ENCODE data around the gene OCEL1.
A peak's percentile ranks its signal among the peaks of the same experiment; 100 is the strongest.
"Not testable (repeated sequence)": the region's sequence is repeated elsewhere in the genome, so short reads cannot be mapped to it uniquely, and the experiment has no call there.

OCEL1 gene, protein sequence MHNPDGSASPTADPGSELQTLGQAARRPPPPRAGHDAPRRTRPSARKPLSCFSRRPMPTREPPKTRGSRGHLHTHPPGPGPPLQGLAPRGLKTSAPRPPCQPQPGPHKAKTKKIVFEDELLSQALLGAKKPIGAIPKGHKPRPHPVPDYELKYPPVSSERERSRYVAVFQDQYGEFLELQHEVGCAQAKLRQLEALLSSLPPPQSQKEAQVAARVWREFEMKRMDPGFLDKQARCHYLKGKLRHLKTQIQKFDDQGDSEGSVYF

DNA sequence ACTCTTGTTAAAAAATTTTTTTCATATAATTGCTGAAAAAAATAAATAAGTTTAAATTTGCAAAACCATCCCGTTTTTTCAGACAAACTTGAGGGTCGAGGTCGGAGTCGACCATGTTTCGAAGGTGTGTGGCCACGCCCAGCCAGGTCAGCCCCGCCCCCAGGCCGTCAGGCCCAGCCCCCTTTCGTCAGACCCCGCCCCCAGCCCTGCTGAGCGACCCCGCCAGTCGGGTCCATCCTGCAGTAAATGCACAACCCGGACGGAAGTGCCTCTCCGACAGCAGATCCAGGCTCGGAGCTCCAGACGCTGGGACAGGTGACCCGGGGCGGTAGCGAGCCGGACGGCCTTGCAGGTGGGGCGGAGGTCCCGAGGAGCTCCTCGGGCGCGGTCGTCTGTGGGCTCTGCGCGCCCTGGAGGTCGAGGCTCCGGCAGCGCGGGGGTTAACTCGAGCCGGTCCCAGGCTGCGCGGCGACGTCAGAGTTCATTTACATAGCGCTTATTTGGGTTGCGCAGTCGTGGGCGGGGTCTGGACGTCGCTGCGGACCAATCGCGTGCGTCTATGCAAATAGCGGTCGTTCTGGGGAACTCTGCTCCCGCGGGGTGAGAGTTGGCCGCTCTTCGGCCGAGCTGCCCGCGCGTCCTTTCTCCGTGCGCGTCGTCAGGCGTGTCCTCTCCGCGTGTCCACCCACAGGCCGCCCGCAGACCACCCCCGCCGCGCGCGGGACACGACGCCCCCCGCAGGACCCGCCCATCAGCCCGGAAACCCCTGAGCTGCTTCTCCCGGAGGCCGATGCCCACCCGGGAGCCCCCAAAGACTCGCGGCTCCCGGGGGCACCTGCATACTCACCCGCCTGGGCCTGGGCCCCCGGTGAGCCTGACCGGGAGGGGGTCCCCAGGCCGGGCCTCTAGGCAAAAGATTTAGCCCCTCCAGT lies at the start of gene OCEL1:
Gene OCEL1, plus strand, starts transcription at position 225 of the 932 bp plus-strand sequence. Its CDS starts 22 bp downstream, at position 247.
- peak within 1 kb of the TSS; percentile 94 for H3K27ac Mint-ChIP-seq (ENCODE audit: low read depth)
- peaks cover 9% of the 10 kb centered on the region for H3K36me3 Mint-ChIP-seq (ENCODE audit: insufficient read depth)
- ATAC-seq (replicated peaks; ENCODE audit: extremely low read depth, poor library complexity, severe bottlenecking) (peak; percentile 95), DNase-seq (ENCODE audit: low spot score in 2 of 2) (peak; percentile 93)
- H3K27me3 Mint-ChIP-seq = no peaks in the 10 kb centered on the region
- no peaks in the 10 kb centered on the region for H3K9me3 Mint-ChIP-seq
- peaks cover 6% of the 10 kb centered on the region for H3K4me1 Mint-ChIP-seq
- peak within 1 kb of the TSS; percentile 88 for H3K4me3 Mint-ChIP-seq

DNA sequence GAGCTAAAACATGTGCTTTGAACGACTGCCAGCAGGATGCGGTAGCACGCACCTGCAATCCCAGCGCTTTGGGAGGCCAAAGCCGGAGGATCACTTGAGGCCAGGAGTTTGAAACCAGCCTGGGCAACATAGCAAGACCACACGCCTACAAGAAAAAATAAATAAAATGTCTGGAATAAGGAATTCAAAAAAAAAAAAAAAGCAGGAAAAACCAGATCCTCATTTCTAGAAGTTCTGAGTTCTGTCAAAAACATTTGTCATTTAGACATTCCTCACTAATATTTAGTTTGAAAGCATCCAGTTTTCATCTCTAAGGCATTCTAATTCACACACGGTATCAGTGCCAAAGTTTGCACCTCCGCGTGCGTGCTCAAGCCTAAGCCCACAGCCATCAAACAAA lies 47.7 kb upstream of the OCEL1 start:
- DNase-seq (ENCODE audit: low spot score in 2 of 2) (no peak), ATAC-seq (replicated peaks; ENCODE audit: extremely low read depth, poor library complexity, severe bottlenecking) (no peak)
- no peaks in the 10 kb centered on the region for H3K9me3 Mint-ChIP-seq
- H3K4me1 Mint-ChIP-seq = peaks cover 3% of the 10 kb centered on the region
- no peak overlapping the region for H3K4me3 Mint-ChIP-seq
- H3K27me3 Mint-ChIP-seq = no peaks in the 10 kb centered on the region
- H3K36me3 Mint-ChIP-seq (ENCODE audit: insufficient read depth) = peaks cover 65% of the 10 kb centered on the region
- H3K27ac Mint-ChIP-seq (ENCODE audit: low read depth) = no peak overlapping the region

DNA sequence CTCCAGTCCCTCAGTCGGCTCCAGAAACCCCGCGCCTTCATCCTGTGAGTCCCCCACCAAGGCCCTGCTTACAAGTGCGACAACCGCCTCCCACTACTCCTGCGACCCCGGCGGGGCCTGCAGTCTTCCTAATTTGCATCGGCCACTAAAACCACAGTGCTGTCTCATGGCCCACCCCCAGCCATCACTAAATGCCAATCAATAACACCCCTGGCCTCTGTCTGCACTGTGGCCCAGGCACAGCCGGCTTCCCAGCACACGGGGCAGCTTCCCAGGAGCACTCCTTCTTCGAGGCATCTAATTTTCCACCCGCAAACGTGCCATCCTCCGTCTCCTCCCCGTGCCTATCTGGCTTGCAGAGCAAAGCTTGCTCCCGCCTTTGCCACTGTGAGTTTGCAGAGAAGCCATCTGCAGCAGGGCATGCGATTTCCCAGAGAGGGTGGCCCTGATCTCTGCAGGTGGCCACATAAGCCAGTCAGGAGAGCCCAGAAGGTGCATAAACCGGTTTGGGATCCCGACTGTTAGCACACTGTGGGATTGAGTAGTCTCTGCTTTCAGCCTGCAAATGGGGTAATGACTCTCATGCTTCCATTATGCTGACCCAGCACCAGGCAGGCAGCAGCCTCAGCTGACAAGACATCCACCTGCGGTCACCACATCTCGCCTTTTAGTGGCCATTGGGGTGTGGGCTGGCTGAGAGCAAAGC lies 44.9 kb upstream of the OCEL1 start:
- Mint-ChIP-seq H3K9me3 (no peaks in the 10 kb centered on the region), H3K4me1 (peaks cover 20% of the 10 kb centered on the region), H3K4me3 (no peak overlapping the region), H3K27ac (ENCODE audit: low read depth) (peak overlapping the region; percentile 75), H3K27me3 (no peaks in the 10 kb centered on the region), H3K36me3 (ENCODE audit: insufficient read depth) (peaks cover 54% of the 10 kb centered on the region)
- DNase-seq (ENCODE audit: low spot score in 2 of 2) = no peak
- ATAC-seq (replicated peaks; ENCODE audit: extremely low read depth, poor library complexity, severe bottlenecking) = no peak

DNA sequence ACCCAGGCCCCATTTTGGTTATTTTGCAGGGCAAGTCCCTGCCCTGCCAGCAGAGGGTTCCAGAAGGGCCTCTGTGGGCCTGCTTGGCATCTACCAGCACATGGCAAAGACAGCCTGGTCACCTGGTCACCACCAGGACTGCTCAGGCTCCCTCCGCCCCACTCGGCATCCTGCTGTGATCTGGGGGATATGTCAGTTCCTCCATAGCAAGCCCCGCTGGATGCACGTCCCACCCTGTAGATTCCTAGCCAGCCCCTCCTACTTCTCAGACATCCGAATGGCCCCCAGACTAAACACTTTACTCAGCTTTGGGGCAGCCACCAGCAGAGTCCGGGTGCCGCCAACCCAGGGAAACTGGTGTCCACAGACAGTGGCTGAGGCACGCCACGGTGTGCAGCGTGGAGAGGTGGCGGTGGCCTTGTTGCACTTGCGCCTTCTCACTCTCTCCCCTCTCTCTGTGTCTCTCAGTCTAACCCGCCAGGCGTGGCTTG lies 42.7 kb upstream of the OCEL1 start:
- H3K36me3 Mint-ChIP-seq (ENCODE audit: insufficient read depth) = peaks cover 43% of the 10 kb centered on the region
- peak overlapping the region; percentile 91 for H3K4me3 Mint-ChIP-seq
- H3K27ac Mint-ChIP-seq (ENCODE audit: low read depth) = peak overlapping the region; percentile 96
- H3K9me3 Mint-ChIP-seq = no peaks in the 10 kb centered on the region
- H3K27me3 Mint-ChIP-seq = no peaks in the 10 kb centered on the region
- no peak for DNase-seq (ENCODE audit: low spot score in 2 of 2)
- peaks cover 20% of the 10 kb centered on the region for H3K4me1 Mint-ChIP-seq
- ATAC-seq (replicated peaks; ENCODE audit: extremely low read depth, poor library complexity, severe bottlenecking) = peak; percentile 27

DNA sequence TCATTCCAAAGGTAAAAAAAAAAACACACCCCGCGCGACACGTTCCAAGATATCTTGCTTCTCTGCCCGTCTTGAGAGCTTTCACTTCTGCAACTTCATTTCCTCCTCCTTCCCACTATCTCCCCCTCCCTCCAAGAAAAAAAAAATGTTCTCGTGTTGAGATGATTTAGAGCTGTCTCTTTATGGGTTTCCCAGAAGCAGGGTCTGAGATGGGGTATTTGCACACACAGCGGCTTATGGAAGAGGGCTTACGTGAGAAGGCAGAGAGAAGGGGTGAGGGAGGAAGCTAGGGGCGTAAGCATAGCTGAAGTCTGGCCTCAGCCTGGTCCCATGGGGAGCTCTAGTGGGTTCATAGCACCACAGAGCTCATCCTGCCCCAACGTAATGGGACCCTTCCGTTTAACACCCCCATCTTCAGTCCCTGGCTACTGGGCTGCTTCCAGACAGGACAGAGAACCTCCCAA lies 42.1 kb upstream of the OCEL1 start:
- no peaks in the 10 kb centered on the region for H3K27me3 Mint-ChIP-seq
- peaks cover 20% of the 10 kb centered on the region for H3K4me1 Mint-ChIP-seq
- peak overlapping the region; percentile 96 for H3K27ac Mint-ChIP-seq (ENCODE audit: low read depth)
- ATAC-seq (replicated peaks; ENCODE audit: extremely low read depth, poor library complexity, severe bottlenecking) = peak; percentile 48
- H3K9me3 Mint-ChIP-seq = no peaks in the 10 kb centered on the region
- no peak for DNase-seq (ENCODE audit: low spot score in 2 of 2)
- H3K4me3 Mint-ChIP-seq = peak overlapping the region; percentile 91
- H3K36me3 Mint-ChIP-seq (ENCODE audit: insufficient read depth) = peaks cover 40% of the 10 kb centered on the region

DNA sequence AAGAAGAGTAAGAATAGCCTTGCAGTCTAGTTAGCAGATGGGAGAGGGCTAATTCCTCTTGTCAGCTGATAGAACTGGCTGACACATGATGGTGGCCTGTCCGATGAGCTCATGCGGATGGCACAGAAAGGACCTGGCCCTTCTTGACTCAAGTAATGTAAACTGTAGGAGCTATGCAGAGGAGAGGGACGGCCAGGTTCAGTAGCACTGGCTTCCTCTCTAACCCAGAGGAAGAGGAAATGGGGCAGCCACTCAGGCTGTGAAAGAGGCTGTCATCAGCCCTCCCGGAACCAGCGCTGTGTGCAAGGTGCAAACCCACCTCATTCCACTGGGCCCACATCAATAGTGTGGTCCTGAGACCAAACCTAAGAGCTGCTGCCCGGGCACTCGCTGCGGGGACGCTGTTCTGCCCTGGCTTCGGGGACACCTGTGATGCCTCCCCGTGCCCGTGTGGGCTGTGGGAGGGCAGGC lies 41.6 kb upstream of the OCEL1 start:
- peak; percentile 45 to 59 for DNase-seq (ENCODE audit: low spot score in 2 of 2)
- Mint-ChIP-seq H3K36me3 (ENCODE audit: insufficient read depth) (peaks cover 44% of the 10 kb centered on the region), H3K9me3 (no peaks in the 10 kb centered on the region), H3K27ac (ENCODE audit: low read depth) (peak overlapping the region; percentile 96), H3K4me1 (peaks cover 20% of the 10 kb centered on the region), H3K4me3 (peak overlapping the region; percentile 91), H3K27me3 (no peaks in the 10 kb centered on the region)
- peak; percentile 97 for ATAC-seq (replicated peaks; ENCODE audit: extremely low read depth, poor library complexity, severe bottlenecking)

DNA sequence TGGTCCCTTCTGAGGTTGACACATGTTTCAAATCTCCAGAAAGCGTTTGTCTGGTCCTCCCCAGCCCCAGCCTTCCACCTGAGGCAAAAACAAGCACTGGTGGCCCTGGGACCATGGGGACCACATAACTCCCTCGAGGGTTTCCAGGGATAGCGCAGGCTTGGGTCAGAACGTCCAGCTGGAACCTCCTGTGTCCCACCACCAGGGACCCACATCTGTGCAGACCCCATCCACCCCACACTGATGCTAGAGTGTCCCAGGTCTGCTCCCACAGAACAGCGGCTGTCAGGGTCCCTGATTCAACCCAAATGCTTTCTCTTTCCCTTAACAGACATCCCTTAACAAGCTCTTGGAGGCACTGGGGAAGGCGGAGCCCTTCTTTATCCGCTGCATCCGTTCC lies 40.4 kb upstream of the OCEL1 start:
- H3K9me3 Mint-ChIP-seq = no peaks in the 10 kb centered on the region
- H3K27me3 Mint-ChIP-seq = no peaks in the 10 kb centered on the region
- H3K36me3 Mint-ChIP-seq (ENCODE audit: insufficient read depth) = peaks cover 48% of the 10 kb centered on the region
- ATAC-seq (replicated peaks; ENCODE audit: extremely low read depth, poor library complexity, severe bottlenecking) = no peak
- peak overlapping the region; percentile 96 for H3K27ac Mint-ChIP-seq (ENCODE audit: low read depth)
- no peak for DNase-seq (ENCODE audit: low spot score in 2 of 2)
- peak overlapping the region; percentile 36 for H3K4me3 Mint-ChIP-seq
- H3K4me1 Mint-ChIP-seq = peaks cover 20% of the 10 kb centered on the region

DNA sequence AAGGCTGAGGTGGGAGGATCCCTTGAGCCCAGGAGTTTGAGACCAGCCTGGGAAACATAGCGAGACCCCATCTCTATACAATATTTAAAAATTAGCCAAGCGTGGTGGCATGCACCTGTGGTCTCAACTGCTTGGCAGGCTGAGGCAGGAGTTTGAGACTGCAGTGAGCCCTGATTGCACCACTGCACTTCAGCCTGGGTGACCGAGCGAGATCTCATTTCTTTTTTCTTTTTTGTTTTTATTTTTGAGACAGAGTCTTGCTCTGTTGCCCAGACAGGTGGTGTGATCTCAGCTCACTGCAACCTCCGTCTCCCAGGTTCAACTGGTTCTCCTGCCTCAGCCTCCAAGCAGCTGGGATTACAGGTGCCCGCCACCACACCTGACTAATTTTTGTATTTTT lies 34.3 kb upstream of the OCEL1 start:
- not testable (repeated sequence) for ATAC-seq (replicated peaks; ENCODE audit: extremely low read depth, poor library complexity, severe bottlenecking)

DNA sequence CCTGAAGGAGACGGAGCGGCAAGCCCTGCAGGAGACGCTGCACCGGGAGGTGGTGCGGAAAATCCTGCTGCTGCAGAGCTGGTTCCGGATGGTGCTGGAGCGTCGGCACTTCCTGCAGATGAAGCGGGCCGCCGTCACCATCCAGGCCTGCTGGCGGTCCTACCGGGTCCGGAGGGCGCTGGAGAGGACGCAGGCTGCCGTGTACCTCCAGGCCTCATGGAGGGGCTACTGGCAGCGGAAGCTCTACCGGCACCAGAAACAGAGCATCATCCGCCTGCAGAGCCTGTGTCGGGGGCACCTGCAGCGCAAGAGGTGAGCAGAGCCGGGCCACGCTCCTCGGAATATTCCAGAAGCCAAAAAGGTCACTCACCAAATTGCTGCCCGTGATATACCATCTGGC lies 33.3 kb upstream of the OCEL1 start:
- H3K36me3 Mint-ChIP-seq (ENCODE audit: insufficient read depth) = peaks cover 72% of the 10 kb centered on the region
- H3K4me3 Mint-ChIP-seq = no peak overlapping the region
- no peaks in the 10 kb centered on the region for H3K27me3 Mint-ChIP-seq
- no peaks in the 10 kb centered on the region for H3K4me1 Mint-ChIP-seq
- no peak overlapping the region for H3K27ac Mint-ChIP-seq (ENCODE audit: low read depth)
- no peaks in the 10 kb centered on the region for H3K9me3 Mint-ChIP-seq
- ATAC-seq (replicated peaks; ENCODE audit: extremely low read depth, poor library complexity, severe bottlenecking) (no peak), DNase-seq (ENCODE audit: low spot score in 2 of 2) (no peak)

More for the DNA sequence above, 34.3 kb upstream of the OCEL1 start:
- peaks cover 68% of the 10 kb centered on the region for H3K36me3 Mint-ChIP-seq (ENCODE audit: insufficient read depth)
- H3K4me3 Mint-ChIP-seq; DNase-seq (ENCODE audit: low spot score in 2 of 2); H3K27ac Mint-ChIP-seq (ENCODE audit: low read depth); H3K27me3 Mint-ChIP-seq; H3K4me1 Mint-ChIP-seq; H3K9me3 Mint-ChIP-seq: not testable (repeated sequence)

DNA sequence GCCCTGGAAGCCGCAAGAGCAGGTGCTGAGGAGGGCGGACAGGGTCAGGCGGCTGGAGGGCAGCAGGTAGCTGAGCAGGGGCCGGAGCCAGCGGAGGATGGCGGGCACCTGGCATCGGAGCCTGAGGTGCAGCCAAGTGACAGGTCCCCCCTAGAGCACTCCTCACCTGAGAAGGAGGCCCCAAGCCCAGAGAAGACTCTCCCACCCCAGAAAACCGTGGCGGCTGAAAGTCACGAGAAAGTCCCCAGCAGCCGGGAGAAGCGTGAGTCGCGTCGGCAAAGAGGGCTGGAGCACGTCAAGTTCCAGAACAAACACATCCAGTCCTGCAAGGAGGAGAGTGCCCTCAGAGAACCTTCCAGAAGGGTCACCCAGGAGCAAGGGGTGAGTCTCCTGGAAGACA lies 31.4 kb upstream of the OCEL1 start:
- Mint-ChIP-seq H3K4me3 (no peak overlapping the region), H3K9me3 (no peaks in the 10 kb centered on the region), H3K4me1 (no peaks in the 10 kb centered on the region), H3K36me3 (ENCODE audit: insufficient read depth) (peaks cover 70% of the 10 kb centered on the region), H3K27me3 (no peaks in the 10 kb centered on the region), H3K27ac (ENCODE audit: low read depth) (no peak overlapping the region)
- DNase-seq (ENCODE audit: low spot score in 2 of 2) = no peak
- no peak for ATAC-seq (replicated peaks; ENCODE audit: extremely low read depth, poor library complexity, severe bottlenecking)

DNA sequence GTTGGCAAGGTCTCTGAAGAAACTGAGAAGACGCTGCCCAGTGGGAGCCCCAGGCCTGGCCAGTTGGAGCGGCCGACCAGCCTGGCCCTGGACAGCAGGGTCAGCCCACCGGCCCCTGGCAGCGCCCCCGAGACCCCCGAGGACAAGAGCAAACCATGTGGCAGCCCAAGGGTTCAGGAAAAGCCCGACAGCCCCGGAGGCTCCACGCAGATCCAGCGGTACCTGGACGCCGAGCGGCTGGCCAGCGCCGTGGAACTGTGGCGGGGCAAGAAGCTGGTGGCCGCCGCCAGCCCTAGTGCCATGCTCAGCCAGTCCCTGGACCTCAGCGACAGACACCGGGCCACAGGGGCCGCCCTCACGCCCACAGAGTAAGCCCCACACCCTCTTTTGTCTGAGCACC lies 30.9 kb upstream of the OCEL1 start:
- no peaks in the 10 kb centered on the region for H3K4me1 Mint-ChIP-seq

DNA sequence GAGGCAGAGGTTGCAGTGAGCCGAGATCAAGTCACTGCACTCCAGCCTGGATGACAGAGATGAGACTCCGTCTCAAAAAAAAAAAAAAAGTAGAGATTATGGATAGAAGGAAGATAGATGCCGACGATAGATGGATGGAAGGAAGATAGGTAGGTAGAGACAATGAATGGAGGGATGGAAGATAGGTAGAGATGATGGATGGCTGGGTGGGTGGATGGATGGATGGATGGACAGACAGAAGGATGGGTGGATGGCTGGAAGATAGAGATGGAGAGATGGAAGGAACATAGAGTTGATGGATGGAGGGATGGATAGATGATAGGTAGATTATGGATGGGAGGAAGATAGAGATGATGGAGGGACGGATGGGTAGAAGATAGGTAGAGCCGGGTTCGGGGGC lies 29.4 kb upstream of the OCEL1 start:
- Mint-ChIP-seq H3K9me3 (no peaks in the 10 kb centered on the region), H3K27me3 (no peaks in the 10 kb centered on the region), H3K27ac (ENCODE audit: low read depth) (no peak overlapping the region), H3K4me3 (no peak overlapping the region), H3K36me3 (ENCODE audit: insufficient read depth) (peaks cover 69% of the 10 kb centered on the region), H3K4me1 (no peaks in the 10 kb centered on the region)
- ATAC-seq (replicated peaks; ENCODE audit: extremely low read depth, poor library complexity, severe bottlenecking) (no peak), DNase-seq (ENCODE audit: low spot score in 2 of 2) (no peak)

More for the DNA sequence above, 30.9 kb upstream of the OCEL1 start:
- ATAC-seq (replicated peaks; ENCODE audit: extremely low read depth, poor library complexity, severe bottlenecking) = no peak
- H3K27me3 Mint-ChIP-seq = no peaks in the 10 kb centered on the region
- H3K4me3 Mint-ChIP-seq = no peak overlapping the region
- H3K9me3 Mint-ChIP-seq = no peaks in the 10 kb centered on the region
- peaks cover 71% of the 10 kb centered on the region for H3K36me3 Mint-ChIP-seq (ENCODE audit: insufficient read depth)
- DNase-seq (ENCODE audit: low spot score in 2 of 2) = no peak
- H3K27ac Mint-ChIP-seq (ENCODE audit: low read depth) = no peak overlapping the region

Measured in central memory CD8-positive, alpha-beta T cell (primary cell).